ENCODE results near the gene PRSS37. TPM values are rescaled to one million over a fixed set of nuclear protein-coding genes. Genes with fewer than 3 reads are reported as not detected.

PRSS37 gene
- total RNA-seq, 1 donor from 2014 or later = not detected

- TF ChIP-seq, protein P1, sequence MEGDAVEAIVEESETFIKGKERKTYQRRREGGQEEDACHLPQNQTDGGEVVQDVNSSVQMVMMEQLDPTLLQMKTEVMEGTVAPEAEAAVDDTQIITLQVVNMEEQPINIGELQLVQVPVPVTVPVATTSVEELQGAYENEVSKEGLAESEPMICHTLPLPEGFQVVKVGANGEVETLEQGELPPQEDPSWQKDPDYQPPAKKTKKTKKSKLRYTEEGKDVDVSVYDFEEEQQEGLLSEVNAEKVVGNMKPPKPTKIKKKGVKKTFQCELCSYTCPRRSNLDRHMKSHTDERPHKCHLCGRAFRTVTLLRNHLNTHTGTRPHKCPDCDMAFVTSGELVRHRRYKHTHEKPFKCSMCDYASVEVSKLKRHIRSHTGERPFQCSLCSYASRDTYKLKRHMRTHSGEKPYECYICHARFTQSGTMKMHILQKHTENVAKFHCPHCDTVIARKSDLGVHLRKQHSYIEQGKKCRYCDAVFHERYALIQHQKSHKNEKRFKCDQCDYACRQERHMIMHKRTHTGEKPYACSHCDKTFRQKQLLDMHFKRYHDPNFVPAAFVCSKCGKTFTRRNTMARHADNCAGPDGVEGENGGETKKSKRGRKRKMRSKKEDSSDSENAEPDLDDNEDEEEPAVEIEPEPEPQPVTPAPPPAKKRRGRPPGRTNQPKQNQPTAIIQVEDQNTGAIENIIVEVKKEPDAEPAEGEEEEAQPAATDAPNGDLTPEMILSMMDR (IDR thresholded peaks at IDR 0.05) = no peak
- TF ChIP-seq EZH2phosphoT487 (IDR thresholded peaks at IDR 0.05) = no peak
- no peak for TF ChIP-seq EZH2 (IDR thresholded peaks at IDR 0.05)
- no peak overlapping the region for H3K4me3 ChIP-seq
- H3K9me3 Mint-ChIP-seq = no peaks in the 10 kb centered on the region
Observed at GRCh38 chr7:141864765-141865447, 23.6 kb upstream of the PRSS37 start.

DNA sequence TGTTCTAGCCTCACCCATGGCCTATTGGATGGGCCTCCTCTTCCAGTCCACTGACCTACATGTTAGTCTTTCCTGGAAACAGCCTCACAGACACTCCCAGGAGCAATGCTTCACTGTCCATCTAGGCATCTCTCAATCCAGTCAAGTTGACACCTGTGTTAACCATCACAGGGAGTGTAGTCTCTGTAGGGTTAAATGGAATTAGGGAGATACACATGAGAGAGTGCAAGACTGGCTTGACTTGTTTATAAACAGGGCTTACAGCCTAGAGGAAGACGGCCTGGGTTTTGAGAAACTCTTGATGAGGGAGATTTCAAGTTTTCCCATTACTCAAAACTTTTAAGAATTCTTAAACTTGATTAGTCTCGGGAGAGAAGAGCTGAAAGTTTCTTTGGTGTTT is 18.9 kb upstream of the PRSS37 start:
- DNase-seq (ENCODE audit: low spot score) = no peak
- H3K27me3 ChIP-seq = no peaks in the 10 kb centered on the region
- no peak overlapping the region for H3K4me2 ChIP-seq
- H4K20me1 ChIP-seq (ENCODE audit: low read depth) = no peaks in the 10 kb centered on the region
- no peaks in the 10 kb centered on the region for H3K79me2 ChIP-seq (ENCODE audit: low read depth)
- H3K4me3 ChIP-seq = no peak overlapping the region
- H3K27me3 Mint-ChIP-seq (ENCODE audit: insufficient read depth, low read depth) = peaks cover 2% of the 10 kb centered on the region
- H3K9me3 ChIP-seq (ENCODE audit: low read depth) = no peaks in the 10 kb centered on the region
- H3K36me3 ChIP-seq = no peaks in the 10 kb centered on the region
- no peak overlapping the region for H2AFZ ChIP-seq (replicated peaks)
- no peak overlapping the region for H3K9ac ChIP-seq
- no peaks in the 10 kb centered on the region for H3F3A ChIP-seq (ENCODE audit: low read depth)
- H3K4me3 Mint-ChIP-seq = no peak overlapping the region
- H3K4me1 Mint-ChIP-seq = no peaks in the 10 kb centered on the region
- no peak for TF ChIP-seq EZH2phosphoT487 (IDR thresholded peaks at IDR 0.05)
- TF ChIP-seq, protein P1 (IDR thresholded peaks at IDR 0.05) = no peak
- no peak for TF ChIP-seq EZH2 (IDR thresholded peaks at IDR 0.05)
- H3K9me3 Mint-ChIP-seq = peaks cover 3% of the 10 kb centered on the region
- no peak overlapping the region for H3K27ac ChIP-seq
- H3K27ac Mint-ChIP-seq = no peak overlapping the region
- H3K36me3 Mint-ChIP-seq = no peaks in the 10 kb centered on the region
- H3K4me1 ChIP-seq = no peaks in the 10 kb centered on the region

More at GRCh38 chr7:141864765-141865447, 23.6 kb upstream of the PRSS37 start:
- Mint-ChIP-seq H3K27me3 (ENCODE audit: insufficient read depth, low read depth) (no peaks in the 10 kb centered on the region), H3K4me1 (no peaks in the 10 kb centered on the region), H3K36me3 (no peaks in the 10 kb centered on the region), H3K27ac (no peak overlapping the region), H3K4me3 (no peak overlapping the region)
- no peaks in the 10 kb centered on the region for H3F3A ChIP-seq (ENCODE audit: low read depth)
- H3K9ac ChIP-seq = no peak overlapping the region
- DNase-seq (ENCODE audit: low spot score) = no peak
- H3K36me3 ChIP-seq = no peaks in the 10 kb centered on the region
- no peak overlapping the region for H2AFZ ChIP-seq (replicated peaks)
- H3K9me3 ChIP-seq (ENCODE audit: low read depth) = no peaks in the 10 kb centered on the region
- H3K27me3 ChIP-seq = no peaks in the 10 kb centered on the region
- no peak overlapping the region for H3K4me2 ChIP-seq
- no peaks in the 10 kb centered on the region for H4K20me1 ChIP-seq (ENCODE audit: low read depth)
- H3K27ac ChIP-seq = no peak overlapping the region
- H3K4me1 ChIP-seq = no peaks in the 10 kb centered on the region
- no peaks in the 10 kb centered on the region for H3K79me2 ChIP-seq (ENCODE audit: low read depth)

- no peaks in the 10 kb centered on the region for H3K4me1 ChIP-seq
- Mint-ChIP-seq H3K27me3 (ENCODE audit: insufficient read depth, low read depth) (no peaks in the 10 kb centered on the region), H3K27ac (no peak overlapping the region), H3K9me3 (peaks cover 13% of the 10 kb centered on the region), H3K4me3 (no peak overlapping the region), H3K4me1 (no peaks in the 10 kb centered on the region), H3K36me3 (no peaks in the 10 kb centered on the region)
- no peaks in the 10 kb centered on the region for H3K79me2 ChIP-seq (ENCODE audit: low read depth)
- no peak overlapping the region for H3K4me2 ChIP-seq
- no peak overlapping the region for H3K27ac ChIP-seq
- H3K36me3 ChIP-seq = no peaks in the 10 kb centered on the region
- H3K9me3 ChIP-seq (ENCODE audit: low read depth) = no peaks in the 10 kb centered on the region
- no peaks in the 10 kb centered on the region for H3K27me3 ChIP-seq
- no peak for TF ChIP-seq EZH2phosphoT487 (IDR thresholded peaks at IDR 0.05)
- no peak for TF ChIP-seq EZH2 (IDR thresholded peaks at IDR 0.05)
- TF ChIP-seq, protein P1 (IDR thresholded peaks at IDR 0.05) = no peak
- no peak overlapping the region for H3K4me3 ChIP-seq
- no peak overlapping the region for H3K9ac ChIP-seq
- H3F3A ChIP-seq (ENCODE audit: low read depth) = no peaks in the 10 kb centered on the region
- no peak for DNase-seq (ENCODE audit: low spot score)
- H2AFZ ChIP-seq (replicated peaks) = no peak overlapping the region
- no peaks in the 10 kb centered on the region for H4K20me1 ChIP-seq (ENCODE audit: low read depth)
Observed at GRCh38 chr7:141847996-141848395, 6.7 kb upstream of the PRSS37 start.

All from neural progenitor cell (in vitro differentiated cells).